Astrocyte (in vitro differentiated cells and primary cell): ENCODE data around the gene OBP2B.
"Not testable (repeated sequence)": the region's sequence is repeated elsewhere in the genome, so short reads cannot be mapped to it uniquely, and the experiment has no call there.

ENCODE experiments used
- EZH2 ChIP-seq: IDR thresholded peaks from 2 replicates; pipeline ENCODE4 v1.6.1; 2012; ENCODE audit warnings: mild to moderate bottlenecking, low read length, inconsistent platforms; ENCODE audit not compliant: insufficient read depth
- TF ChIP-seq, protein P1 (sequence below): IDR thresholded peaks from 2 replicates; pipeline ENCODE4 v1.5.1; 2011; ENCODE audit warnings: low read depth, mild to moderate bottlenecking, inconsistent platforms, low read length, moderate library complexity; ENCODE audit not compliant: insufficient read depth

DNA sequence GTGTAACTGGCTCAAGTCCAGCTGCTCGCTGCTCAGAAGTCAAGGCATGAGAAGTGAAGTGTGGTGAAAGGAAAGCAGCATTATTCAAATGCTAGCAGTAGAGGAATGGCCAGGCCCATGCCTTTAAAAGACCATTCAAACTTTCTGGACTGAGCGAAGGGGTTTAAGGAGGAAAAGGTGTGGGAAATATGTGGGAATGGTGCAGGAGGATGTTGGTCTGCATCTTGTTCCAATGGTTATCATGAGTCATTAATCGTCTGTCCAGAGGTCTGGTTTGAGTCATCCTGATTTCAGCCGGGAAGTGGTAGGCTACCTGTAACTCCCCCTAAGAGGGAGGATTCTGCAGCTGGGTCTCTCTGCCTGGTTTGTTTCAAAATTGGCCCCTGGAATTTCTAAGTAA, 5.2 kb upstream of the OBP2B start:
- not testable (repeated sequence) for TF ChIP-seq EZH2
- TF ChIP-seq, protein P1, sequence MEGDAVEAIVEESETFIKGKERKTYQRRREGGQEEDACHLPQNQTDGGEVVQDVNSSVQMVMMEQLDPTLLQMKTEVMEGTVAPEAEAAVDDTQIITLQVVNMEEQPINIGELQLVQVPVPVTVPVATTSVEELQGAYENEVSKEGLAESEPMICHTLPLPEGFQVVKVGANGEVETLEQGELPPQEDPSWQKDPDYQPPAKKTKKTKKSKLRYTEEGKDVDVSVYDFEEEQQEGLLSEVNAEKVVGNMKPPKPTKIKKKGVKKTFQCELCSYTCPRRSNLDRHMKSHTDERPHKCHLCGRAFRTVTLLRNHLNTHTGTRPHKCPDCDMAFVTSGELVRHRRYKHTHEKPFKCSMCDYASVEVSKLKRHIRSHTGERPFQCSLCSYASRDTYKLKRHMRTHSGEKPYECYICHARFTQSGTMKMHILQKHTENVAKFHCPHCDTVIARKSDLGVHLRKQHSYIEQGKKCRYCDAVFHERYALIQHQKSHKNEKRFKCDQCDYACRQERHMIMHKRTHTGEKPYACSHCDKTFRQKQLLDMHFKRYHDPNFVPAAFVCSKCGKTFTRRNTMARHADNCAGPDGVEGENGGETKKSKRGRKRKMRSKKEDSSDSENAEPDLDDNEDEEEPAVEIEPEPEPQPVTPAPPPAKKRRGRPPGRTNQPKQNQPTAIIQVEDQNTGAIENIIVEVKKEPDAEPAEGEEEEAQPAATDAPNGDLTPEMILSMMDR: not testable (repeated sequence)
